ENCODE data around the gene CCDC138. TPM values are rescaled to one million over a fixed set of nuclear protein-coding genes. Genes with fewer than 3 reads are reported as not detected.

The CCDC138 gene
- total and polyA plus RNA-seq, 2 of the 13 experiments (the other 11 are each of a cell fraction or from before 2014, with no cell fraction given) = 5.6 to 32.5 TPM

DNA sequence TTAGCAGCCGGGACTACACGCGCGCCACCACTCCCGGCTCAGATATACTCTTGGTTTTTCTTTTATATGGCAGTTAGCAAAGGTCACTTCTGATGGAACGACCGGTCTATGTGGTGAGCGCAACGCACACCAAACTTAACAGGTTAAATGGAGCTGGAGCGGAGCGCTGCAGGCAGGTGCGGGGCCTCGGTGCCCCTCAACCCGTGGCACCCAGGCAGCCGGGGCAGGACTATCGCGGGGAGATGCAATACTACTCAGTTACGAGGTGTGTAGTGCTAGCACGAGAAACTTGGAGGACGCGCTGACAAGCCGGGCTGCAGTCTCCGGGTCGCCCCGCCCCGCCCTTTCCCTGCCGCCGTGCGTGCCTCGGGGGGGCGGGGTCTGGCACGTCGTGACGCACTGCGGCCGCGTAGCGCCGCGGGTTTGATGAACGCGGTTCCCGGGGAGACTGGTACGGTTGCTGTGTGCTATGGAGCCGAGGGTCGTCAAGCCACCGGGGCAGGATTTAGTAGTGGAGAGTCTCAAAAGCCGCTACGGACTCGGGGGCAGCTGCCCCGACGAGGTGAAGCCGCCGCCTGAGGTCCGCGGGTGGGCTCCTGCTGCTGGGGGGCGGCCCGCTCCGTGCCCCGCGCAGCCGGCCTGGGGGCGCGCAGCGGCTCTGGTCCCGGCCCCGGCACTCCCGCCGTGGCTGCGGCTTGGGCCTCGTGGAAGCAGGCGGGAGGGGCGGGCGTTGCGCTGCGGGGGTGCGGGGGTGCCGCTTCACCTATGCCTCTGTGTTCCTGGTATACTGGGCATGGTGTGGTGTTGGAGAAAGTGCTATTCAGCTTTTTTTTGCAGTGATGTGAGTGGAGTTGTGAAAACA is at the start of gene CCDC138 (continued):
- TF ChIP-seq, protein P1, sequence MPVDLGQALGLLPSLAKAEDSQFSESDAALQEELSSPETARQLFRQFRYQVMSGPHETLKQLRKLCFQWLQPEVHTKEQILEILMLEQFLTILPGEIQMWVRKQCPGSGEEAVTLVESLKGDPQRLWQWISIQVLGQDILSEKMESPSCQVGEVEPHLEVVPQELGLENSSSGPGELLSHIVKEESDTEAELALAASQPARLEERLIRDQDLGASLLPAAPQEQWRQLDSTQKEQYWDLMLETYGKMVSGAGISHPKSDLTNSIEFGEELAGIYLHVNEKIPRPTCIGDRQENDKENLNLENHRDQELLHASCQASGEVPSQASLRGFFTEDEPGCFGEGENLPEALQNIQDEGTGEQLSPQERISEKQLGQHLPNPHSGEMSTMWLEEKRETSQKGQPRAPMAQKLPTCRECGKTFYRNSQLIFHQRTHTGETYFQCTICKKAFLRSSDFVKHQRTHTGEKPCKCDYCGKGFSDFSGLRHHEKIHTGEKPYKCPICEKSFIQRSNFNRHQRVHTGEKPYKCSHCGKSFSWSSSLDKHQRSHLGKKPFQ (CRISPR knock-in tag; IDR thresholded peaks at IDR 0.05; ENCODE audit: insufficient replicate concordance) = no peak
- TF ChIP-seq SNRNP70 (IDR thresholded peaks at IDR 0.05; ENCODE audit: low read depth, low read length) = no peak
- TF ChIP-seq ZIK1 (CRISPR knock-in tag; IDR thresholded peaks at IDR 0.05; ENCODE audit: borderline replicate concordance, low read depth) = peak; percentile 29; the same call in 1 of the 2 replicates
- 0 out of 2 replicates have a peak, but pooled peaks have one; percentile 46 for TF ChIP-seq PITX1 (CRISPR knock-in tag; IDR thresholded peaks at IDR 0.05)
- peak; percentile 61; the same call in 1 of the 2 replicates for TF ChIP-seq TMF1 (CRISPR knock-in tag; IDR thresholded peaks at IDR 0.05; ENCODE audit: low read depth)
- TF ChIP-seq MAZ (IDR thresholded peaks at IDR 0.05; ENCODE audit: borderline replicate concordance, low read depth, low read length) = peak; percentile 81
- peak; percentile 97 for TF ChIP-seq MAZ (CRISPR knock-in tag; IDR thresholded peaks at IDR 0.05; ENCODE audit: low read depth)
- TF ChIP-seq, protein P2, sequence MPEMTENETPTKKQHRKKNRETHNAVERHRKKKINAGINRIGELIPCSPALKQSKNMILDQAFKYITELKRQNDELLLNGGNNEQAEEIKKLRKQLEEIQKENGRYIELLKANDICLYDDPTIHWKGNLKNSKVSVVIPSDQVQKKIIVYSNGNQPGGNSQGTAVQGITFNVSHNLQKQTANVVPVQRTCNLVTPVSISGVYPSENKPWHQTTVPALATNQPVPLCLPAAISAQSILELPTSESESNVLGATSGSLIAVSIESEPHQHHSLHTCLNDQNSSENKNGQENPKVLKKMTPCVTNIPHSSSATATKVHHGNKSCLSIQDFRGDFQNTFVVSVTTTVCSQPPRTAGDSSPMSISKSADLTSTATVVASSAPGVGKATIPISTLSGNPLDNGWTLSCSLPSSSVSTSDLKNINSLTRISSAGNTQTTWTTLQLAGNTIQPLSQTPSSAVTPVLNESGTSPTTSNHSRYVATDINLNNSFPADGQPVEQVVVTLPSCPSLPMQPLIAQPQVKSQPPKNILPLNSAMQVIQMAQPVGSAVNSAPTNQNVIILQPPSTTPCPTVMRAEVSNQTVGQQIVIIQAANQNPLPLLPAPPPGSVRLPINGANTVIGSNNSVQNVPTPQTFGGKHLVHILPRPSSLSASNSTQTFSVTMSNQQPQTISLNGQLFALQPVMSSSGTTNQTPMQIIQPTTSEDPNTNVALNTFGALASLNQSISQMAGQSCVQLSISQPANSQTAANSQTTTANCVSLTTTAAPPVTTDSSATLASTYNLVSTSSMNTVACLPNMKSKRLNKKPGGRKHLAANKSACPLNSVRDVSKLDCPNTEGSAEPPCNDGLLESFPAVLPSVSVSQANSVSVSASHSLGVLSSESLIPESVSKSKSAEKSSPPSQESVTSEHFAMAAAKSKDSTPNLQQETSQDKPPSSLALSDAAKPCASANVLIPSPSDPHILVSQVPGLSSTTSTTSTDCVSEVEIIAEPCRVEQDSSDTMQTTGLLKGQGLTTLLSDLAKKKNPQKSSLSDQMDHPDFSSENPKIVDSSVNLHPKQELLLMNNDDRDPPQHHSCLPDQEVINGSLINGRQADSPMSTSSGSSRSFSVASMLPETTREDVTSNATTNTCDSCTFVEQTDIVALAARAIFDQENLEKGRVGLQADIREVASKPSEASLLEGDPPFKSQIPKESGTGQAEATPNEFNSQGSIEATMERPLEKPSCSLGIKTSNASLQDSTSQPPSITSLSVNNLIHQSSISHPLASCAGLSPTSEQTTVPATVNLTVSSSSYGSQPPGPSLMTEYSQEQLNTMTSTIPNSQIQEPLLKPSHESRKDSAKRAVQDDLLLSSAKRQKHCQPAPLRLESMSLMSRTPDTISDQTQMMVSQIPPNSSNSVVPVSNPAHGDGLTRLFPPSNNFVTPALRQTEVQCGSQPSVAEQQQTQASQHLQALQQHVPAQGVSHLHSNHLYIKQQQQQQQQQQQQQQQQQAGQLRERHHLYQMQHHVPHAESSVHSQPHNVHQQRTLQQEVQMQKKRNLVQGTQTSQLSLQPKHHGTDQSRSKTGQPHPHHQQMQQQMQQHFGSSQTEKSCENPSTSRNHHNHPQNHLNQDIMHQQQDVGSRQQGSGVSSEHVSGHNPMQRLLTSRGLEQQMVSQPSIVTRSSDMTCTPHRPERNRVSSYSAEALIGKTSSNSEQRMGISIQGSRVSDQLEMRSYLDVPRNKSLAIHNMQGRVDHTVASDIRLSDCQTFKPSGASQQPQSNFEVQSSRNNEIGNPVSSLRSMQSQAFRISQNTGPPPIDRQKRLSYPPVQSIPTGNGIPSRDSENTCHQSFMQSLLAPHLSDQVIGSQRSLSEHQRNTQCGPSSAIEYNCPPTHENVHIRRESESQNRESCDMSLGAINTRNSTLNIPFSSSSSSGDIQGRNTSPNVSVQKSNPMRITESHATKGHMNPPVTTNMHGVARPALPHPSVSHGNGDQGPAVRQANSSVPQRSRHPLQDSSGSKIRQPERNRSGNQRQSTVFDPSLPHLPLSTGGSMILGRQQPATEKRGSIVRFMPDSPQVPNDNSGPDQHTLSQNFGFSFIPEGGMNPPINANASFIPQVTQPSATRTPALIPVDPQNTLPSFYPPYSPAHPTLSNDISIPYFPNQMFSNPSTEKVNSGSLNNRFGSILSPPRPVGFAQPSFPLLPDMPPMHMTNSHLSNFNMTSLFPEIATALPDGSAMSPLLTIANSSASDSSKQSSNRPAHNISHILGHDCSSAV (CRISPR knock-in tag; IDR thresholded peaks at IDR 0.05; ENCODE audit: borderline replicate concordance) = peak; percentile 33; the same call in 1 of the 2 replicates
- TF ChIP-seq ONECUT2 (CRISPR knock-in tag; IDR thresholded peaks at IDR 0.05) = no peak
- TF ChIP-seq, protein P3, sequence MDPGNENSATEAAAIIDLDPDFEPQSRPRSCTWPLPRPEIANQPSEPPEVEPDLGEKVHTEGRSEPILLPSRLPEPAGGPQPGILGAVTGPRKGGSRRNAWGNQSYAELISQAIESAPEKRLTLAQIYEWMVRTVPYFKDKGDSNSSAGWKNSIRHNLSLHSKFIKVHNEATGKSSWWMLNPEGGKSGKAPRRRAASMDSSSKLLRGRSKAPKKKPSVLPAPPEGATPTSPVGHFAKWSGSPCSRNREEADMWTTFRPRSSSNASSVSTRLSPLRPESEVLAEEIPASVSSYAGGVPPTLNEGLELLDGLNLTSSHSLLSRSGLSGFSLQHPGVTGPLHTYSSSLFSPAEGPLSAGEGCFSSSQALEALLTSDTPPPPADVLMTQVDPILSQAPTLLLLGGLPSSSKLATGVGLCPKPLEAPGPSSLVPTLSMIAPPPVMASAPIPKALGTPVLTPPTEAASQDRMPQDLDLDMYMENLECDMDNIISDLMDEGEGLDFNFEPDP (CRISPR knock-in tag; conservative IDR thresholded peaks at IDR 0.05) = no peak
- TF ChIP-seq, protein P4, sequence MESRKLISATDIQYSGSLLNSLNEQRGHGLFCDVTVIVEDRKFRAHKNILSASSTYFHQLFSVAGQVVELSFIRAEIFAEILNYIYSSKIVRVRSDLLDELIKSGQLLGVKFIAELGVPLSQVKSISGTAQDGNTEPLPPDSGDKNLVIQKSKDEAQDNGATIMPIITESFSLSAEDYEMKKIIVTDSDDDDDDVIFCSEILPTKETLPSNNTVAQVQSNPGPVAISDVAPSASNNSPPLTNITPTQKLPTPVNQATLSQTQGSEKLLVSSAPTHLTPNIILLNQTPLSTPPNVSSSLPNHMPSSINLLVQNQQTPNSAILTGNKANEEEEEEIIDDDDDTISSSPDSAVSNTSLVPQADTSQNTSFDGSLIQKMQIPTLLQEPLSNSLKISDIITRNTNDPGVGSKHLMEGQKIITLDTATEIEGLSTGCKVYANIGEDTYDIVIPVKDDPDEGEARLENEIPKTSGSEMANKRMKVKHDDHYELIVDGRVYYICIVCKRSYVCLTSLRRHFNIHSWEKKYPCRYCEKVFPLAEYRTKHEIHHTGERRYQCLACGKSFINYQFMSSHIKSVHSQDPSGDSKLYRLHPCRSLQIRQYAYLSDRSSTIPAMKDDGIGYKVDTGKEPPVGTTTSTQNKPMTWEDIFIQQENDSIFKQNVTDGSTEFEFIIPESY (CRISPR knock-in tag; IDR thresholded peaks at IDR 0.05) = 0 out of 2 replicates have a peak, but pooled peaks have one; percentile 7
- TF ChIP-seq ZNF816 (CRISPR knock-in tag; IDR thresholded peaks at IDR 0.05; ENCODE audit: borderline replicate concordance) = 0 out of 2 replicates have a peak, but pooled peaks have one; percentile 79
- no peak for TF ChIP-seq ZSCAN22 (CRISPR knock-in tag; IDR thresholded peaks at IDR 0.05)
- peak; percentile 82 for TF ChIP-seq THAP11 (CRISPR knock-in tag; IDR thresholded peaks at IDR 0.05)

All from HepG2 (cell line).